ENCODE measurements around the gene TTLL5.

Gene TTLL5

GRCh38 chr14:75986439-75986765, 325.4 kb downstream of the TTLL5 start:
- no peak for DNase-seq (ENCODE audit: low read depth)

- DNase-seq (ENCODE audit: low read depth) = no peak
Measured at GRCh38 chr14:75987201-75987970, 326.3 kb downstream of the TTLL5 start.

GRCh38 chr14:75989134-75989533, 328.1 kb downstream of the TTLL5 start:
- no peak for DNase-seq (ENCODE audit: low read depth)

- DNase-seq (ENCODE audit: low read depth) = no peak
Measured at GRCh38 chr14:75990297-75990696, 329.3 kb downstream of the TTLL5 start.

- no peak for DNase-seq (ENCODE audit: low read depth)
Measured at GRCh38 chr14:75991753-75992152, 330.7 kb downstream of the TTLL5 start.

- no peak for DNase-seq (ENCODE audit: low read depth)
Measured at GRCh38 chr14:75993567-75994041, 332.6 kb downstream of the TTLL5 start.

GRCh38 chr14:75995372-75996041, 334.5 kb downstream of the TTLL5 start:
- no peak for DNase-seq (ENCODE audit: low read depth)

- DNase-seq (ENCODE audit: low read depth) = no peak
Measured at GRCh38 chr14:75996488-75996887, 335.4 kb downstream of the TTLL5 start.

- no peak for DNase-seq (ENCODE audit: low read depth)
Measured at GRCh38 chr14:75999511-76000190, 338.6 kb downstream of the TTLL5 start.

GRCh38 chr14:76002383-76002782, 341.3 kb downstream of the TTLL5 start:
- DNase-seq (ENCODE audit: low read depth) = no peak
